H4 (cell line): ENCODE measurements around the gene ADRA1B. TPM values are rescaled to one million over a fixed set of nuclear protein-coding genes. Genes with fewer than 3 reads are reported as not detected.

Experiments
- DNase-seq: peaks from one replicate; pipeline ENCODE4 v3.0.0-alpha.2; 2015; ENCODE audit warnings: low spot score
- total RNA-seq: library from RNA; depleted of rRNA; stranded (reverse); fragments of >200 nt; shearing (Covaris generic); gene quantifications from 2 replicates; pipeline ENCODE4 v1.2.3, GENCODE V29; 2014; rRNA removed

ADRA1B gene
- not detected in 2 replicates for total RNA-seq

GRCh38 chr5:159915904-159916840 lies at the start of gene ADRA1B:
ADRA1B (plus strand) TSS chr5:159916482; CDS start chr5:159916906, 424 bp downstream.
- peak; percentile 38 for DNase-seq

- DNase-seq: no peak
Observed at GRCh38 chr5:159873680-159874079, 42.6 kb upstream of the ADRA1B start.

GRCh38 chr5:159874263-159874662 lies 42.0 kb upstream of the ADRA1B start:
- no peak for DNase-seq

GRCh38 chr5:159877016-159877415 lies 39.3 kb upstream of the ADRA1B start:
- DNase-seq: no peak

- DNase-seq: no peak
Observed at GRCh38 chr5:159877894-159878448, 38.3 kb upstream of the ADRA1B start.

- peak; percentile 91 for DNase-seq
Observed at GRCh38 chr5:159878988-159879471, 37.3 kb upstream of the ADRA1B start.

- DNase-seq: no peak
Observed at GRCh38 chr5:159880676-159881075, 35.6 kb upstream of the ADRA1B start.

GRCh38 chr5:159881967-159882366 lies 34.3 kb upstream of the ADRA1B start:
- no peak for DNase-seq

GRCh38 chr5:159883522-159883950 lies 32.7 kb upstream of the ADRA1B start:
- DNase-seq: no peak

GRCh38 chr5:159884917-159885620 lies 31.2 kb upstream of the ADRA1B start:
- no peak for DNase-seq

- DNase-seq: no peak
Observed at GRCh38 chr5:159886296-159886695, 30.0 kb upstream of the ADRA1B start.

GRCh38 chr5:159887050-159887449 lies 29.2 kb upstream of the ADRA1B start:
- DNase-seq: no peak

GRCh38 chr5:159888860-159889259 lies 27.4 kb upstream of the ADRA1B start:
- DNase-seq: no peak

- no peak for DNase-seq
Observed at GRCh38 chr5:159890141-159890540, 26.1 kb upstream of the ADRA1B start.

GRCh38 chr5:159891371-159891770 lies 24.9 kb upstream of the ADRA1B start:
- no peak for DNase-seq

- no peak for DNase-seq
Observed at GRCh38 chr5:159893040-159893695, 23.1 kb upstream of the ADRA1B start.

GRCh38 chr5:159894149-159894720 lies 22.0 kb upstream of the ADRA1B start:
- no peak for DNase-seq

GRCh38 chr5:159897786-159898393 lies 18.4 kb upstream of the ADRA1B start:
- DNase-seq: peak; percentile 74

GRCh38 chr5:159899067-159900049 lies 16.9 kb upstream of the ADRA1B start:
- DNase-seq: no peak

- no peak for DNase-seq
Observed at GRCh38 chr5:159901308-159901707, 15.0 kb upstream of the ADRA1B start.
